LNCAP (cell line): ENCODE results near the gene RIPPLY3.

Experiments
- TF ChIP-seq, protein P1 (sequence below): fragments of 450-650 bp; IDR thresholded peaks from 2 replicates; pipeline ENCODE4 v1.5.1; 2017; ENCODE audit warnings: mild to moderate bottlenecking

Gene RIPPLY3

DNA sequence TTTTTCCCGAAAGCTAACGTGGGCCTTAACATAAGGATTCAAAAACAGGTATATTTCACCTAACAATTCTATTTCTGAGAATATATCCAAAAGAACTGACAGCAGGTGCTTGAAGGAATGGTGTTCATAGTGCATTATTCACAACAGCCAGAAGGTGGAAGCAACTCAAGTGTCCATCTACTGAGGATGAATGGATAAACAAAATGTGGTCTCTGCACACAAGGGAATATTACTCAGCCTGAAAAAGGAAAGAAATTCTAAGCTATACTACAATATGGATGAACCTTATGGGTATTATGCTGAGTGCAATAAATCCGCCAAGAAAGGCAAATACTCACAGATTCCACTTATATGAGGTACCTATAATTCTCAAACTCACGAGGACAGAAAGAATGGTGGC, 6.1 kb upstream of the RIPPLY3 start:
- TF ChIP-seq, protein P1, sequence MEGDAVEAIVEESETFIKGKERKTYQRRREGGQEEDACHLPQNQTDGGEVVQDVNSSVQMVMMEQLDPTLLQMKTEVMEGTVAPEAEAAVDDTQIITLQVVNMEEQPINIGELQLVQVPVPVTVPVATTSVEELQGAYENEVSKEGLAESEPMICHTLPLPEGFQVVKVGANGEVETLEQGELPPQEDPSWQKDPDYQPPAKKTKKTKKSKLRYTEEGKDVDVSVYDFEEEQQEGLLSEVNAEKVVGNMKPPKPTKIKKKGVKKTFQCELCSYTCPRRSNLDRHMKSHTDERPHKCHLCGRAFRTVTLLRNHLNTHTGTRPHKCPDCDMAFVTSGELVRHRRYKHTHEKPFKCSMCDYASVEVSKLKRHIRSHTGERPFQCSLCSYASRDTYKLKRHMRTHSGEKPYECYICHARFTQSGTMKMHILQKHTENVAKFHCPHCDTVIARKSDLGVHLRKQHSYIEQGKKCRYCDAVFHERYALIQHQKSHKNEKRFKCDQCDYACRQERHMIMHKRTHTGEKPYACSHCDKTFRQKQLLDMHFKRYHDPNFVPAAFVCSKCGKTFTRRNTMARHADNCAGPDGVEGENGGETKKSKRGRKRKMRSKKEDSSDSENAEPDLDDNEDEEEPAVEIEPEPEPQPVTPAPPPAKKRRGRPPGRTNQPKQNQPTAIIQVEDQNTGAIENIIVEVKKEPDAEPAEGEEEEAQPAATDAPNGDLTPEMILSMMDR = no peak

DNA sequence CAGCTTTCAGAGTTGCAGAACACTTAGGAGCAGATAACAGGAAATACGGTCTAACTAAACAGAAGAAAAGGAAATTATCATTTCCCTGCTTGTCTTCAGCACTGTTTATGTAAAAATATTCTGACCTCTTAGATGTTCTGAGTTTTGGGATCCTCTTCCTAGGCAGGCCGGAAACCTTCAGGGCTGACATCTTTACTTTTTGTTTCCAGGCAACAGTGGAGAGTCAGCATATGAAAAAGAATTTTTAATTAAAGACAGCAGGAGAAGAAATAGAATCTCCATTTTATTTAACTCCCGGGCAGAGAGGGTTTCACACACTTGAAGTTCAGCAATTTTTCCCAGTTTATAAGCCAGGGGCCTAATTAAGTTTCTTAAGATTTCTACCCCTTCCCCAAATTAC, 5.1 kb upstream of the RIPPLY3 start:
- TF ChIP-seq, protein P1 = no peak

DNA sequence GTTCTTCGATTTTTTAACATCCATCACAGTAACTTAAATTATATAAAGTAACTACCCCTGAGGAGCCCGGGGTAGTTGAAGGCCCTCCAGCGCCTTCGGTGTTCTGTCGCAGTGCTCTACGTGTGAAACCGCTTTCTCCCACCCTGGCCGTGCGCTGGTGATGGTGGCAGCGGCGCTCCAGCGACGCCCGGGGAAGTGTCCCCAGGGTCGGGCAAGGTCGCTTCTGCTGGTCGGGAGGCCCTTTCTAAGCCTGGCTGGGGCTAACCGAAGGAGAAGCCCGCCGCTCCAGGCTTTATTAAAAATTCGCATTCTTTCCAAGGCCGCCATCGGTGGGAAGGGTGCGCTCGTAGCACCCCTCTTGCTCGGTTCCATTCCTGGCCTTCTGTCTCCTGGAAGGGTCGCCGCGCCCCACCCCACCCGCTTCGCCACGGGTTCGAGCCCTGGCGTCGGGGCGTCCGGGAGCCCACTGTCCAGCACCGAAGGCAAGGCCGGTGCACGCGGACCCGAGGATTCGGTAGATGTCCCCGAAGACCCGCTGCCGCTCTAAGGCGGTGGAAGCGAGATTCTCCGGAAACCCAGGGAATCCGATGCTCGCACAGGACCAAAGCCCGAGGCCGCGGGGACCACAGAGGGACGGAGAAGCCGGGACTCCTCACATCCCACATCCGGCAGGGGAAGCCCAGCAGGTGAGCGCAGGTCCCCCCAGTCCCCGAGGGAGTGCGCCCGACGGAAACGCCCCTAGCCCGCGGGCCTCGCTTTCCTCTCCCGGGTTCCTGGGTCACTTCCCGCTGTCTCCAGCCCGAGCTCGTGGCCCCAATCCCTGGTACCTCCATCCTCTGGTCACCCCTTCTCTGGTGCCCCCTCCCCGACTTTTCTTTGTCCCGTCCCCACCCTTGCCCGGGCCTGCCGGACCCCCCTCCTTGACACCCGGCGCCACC, 685 bp upstream of the RIPPLY3 start:
- TF ChIP-seq, protein P1 = no peak

DNA sequence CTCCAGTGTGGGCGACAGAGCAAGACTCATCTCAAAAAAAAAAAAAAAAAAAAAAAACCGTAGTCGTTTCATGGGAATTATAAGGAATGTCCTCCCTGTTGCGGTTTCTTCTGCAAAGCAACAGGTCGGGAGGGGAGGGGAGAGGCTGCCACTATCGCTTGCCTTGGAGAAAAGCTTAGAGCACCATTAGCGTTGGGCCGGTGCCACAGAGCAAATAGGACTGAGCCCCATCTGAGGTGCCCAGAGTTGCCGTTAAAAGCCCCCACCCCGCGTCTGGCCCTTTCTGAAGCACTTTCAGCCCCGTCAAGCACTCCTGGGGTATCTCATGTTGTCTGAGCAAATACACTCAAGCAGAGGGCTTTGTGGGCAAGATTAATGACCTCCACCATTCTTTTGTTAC, 2.2 kb downstream of the RIPPLY3 start:
- TF ChIP-seq, protein P1 = no peak

DNA sequence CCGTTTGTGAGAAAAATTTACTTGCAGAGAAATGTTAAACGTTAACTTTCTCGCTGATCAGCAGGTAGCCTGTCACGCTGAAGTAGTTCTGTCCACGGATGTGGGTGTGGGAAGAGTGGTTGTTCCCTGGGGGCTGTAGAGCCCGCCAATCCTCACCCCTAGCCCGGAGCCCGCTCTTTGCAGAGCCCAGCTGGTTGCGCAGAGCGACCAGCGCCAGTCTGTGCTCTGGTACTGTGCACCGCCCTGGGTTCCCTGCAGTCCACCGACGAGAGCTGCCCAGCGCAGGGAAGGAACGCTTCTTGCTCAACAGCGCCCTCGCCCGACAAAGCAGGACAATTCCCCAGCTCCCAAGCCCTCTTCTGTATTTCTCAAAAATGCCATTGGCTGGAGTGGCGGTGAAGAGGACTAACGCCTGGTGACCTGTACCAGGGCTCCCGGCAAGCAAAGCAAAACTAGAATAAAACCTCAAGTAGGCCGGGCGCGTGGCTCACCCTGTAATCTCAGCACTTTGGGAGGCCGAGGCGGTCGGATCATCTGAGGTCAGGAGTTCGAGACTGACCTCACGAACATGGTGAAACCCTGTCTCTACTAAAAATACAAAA, 3.3 kb downstream of the RIPPLY3 start:
- TF ChIP-seq, protein P1 = peak; percentile 80

DNA sequence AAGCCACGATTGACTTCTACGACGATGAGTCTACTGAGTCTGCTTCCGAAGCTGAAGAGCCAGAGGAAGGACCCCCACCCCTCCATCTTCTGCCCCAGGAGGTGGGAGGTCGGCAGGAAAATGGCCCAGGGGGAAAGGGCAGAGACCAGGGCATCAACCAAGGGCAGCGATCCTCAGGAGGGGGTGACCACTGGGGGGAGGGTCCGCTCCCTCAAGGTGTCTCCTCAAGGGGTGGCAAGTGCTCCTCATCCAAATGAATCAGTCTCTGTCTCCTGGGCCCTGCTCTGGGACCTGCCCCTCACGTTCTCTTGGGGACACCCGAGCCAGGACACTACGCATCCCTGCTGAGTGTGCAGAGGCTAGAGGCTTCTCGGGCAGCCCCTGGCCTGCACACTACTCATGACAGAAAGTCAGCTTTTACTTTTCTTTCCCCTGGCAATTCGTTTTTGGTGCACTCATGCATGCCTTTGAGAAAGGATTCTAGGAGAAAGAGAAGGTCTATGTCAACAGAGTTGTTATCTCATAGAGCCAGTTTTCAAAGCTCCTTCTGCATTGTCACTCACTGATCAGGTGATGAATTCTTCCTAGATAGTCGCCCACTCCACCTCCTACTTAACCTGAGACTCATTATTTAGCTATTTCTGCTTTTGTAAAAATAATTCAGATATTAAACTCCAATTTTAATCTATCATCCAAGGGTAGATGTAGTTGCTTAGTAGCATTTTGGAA, 11.6 kb downstream of the RIPPLY3 start:
- TF ChIP-seq, protein P1 = no peak

DNA sequence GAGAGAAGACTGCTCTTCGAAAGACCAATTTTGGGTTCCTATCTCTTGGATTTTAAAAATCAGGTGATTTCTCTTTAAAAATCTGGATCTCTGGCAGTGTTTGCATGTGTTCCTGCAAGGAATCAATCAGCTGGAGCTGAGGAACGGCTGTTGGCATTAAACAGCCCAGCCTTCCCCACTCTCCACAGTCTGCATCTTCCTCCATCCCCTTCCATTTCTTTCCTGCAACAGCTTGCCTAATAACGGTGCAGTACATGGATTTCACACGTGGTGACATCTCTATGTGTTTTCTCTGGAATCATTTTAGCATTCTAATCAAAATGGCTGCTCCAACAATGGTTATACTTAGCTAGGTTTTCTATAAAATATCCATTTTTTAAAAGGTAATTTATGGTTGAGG, 20.0 kb downstream of the RIPPLY3 start:
- TF ChIP-seq, protein P1 = no peak
